K562 (cell line): ENCODE results near the gene ZNF181. TPM values are rescaled to one million over a fixed set of nuclear protein-coding genes. Genes with fewer than 3 reads are reported as not detected.
A peak's percentile ranks its signal among the peaks of the same experiment; 100 is the strongest.

Source experiments
- ATF1 ChIP-seq, 2 experiments: fragments of 450-650 bp in 1 of 2; IDR thresholded peaks; 2 replicates each; pipeline ENCODE4 v1.6.1; 2016; ENCODE audit warnings: missing compliant biosample characterization in 1 of 2, missing genetic modification characterization in 1 of 2
- CHAMP1 ChIP-seq: fragments of 450-650 bp; IDR thresholded peaks from 2 replicates; pipeline ENCODE4 v1.6.1; 2016; ENCODE audit warnings: mild to moderate bottlenecking
- ELF2 ChIP-seq: fragments of 250-450 bp; sonication (Bioruptor Pico); IDR thresholded peaks from 2 replicates; pipeline ENCODE4 v1.5.0; 2021; ENCODE audit warnings: mild to moderate bottlenecking
- FOXP4 ChIP-seq: sonication (generic); formaldehyde crosslinking; IDR thresholded peaks from 2 replicates; pipeline ENCODE4 v1.8.0; 2022; ENCODE audit warnings: mild to moderate bottlenecking, missing genetic modification reagents, borderline replicate concordance
- GTF2E2 ChIP-seq: fragments of 200-800 bp; sonication (Bioruptor generic); IDR thresholded peaks from 2 replicates; pipeline ENCODE4 v1.6.1; 2016; ENCODE audit warnings: missing genetic modification characterization, missing compliant biosample characterization
- HDAC6 ChIP-seq: IDR thresholded peaks from 2 replicates; pipeline ENCODE4 v1.6.1; 2012; ENCODE audit warnings: low read depth, mild to moderate bottlenecking, control low read depth, inconsistent platforms, low read length, moderate library complexity
- HEY1 ChIP-seq: fragments of 250-450 bp; sonication (Bioruptor Pico); IDR thresholded peaks from 2 replicates; pipeline ENCODE4 v1.5.0; 2020; ENCODE audit warnings: mild to moderate bottlenecking, moderate library complexity, borderline replicate concordance
- HNRNPLL ChIP-seq: fragments of 200-400 bp; formaldehyde crosslinking; IDR thresholded peaks from 2 replicates; pipeline ENCODE4 v1.6.1; 2017; ENCODE audit warnings: low read length, low read depth, mild to moderate bottlenecking; ENCODE audit not compliant: poor library complexity, severe bottlenecking
- IRF9 ChIP-seq: fragments of 450-650 bp; IDR thresholded peaks from 2 replicates; pipeline ENCODE4 v1.6.1; 2016; ENCODE audit warnings: missing biosample characterization, missing genetic modification characterization
- NR3C1 ChIP-seq: sonication (generic); formaldehyde crosslinking; IDR thresholded peaks from 2 replicates; pipeline ENCODE4 v1.8.1; 2022; ENCODE audit warnings: missing genetic modification reagents
- RNF2 ChIP-seq: sonication (generic); IDR thresholded peaks from 2 replicates; pipeline ENCODE4 v1.6.1; 2016
- SAP30 ChIP-seq: fragments of 200-600 bp; sonication (generic); IDR thresholded peaks from 2 replicates; pipeline ENCODE4 v1.6.1; 2012; ENCODE audit warnings: borderline replicate concordance, low read depth, mild to moderate bottlenecking, moderate library complexity, low read length, control low read depth, inconsistent platforms; ENCODE audit not compliant: insufficient read depth, poor library complexity, severe bottlenecking
- SIRT6 ChIP-seq: IDR thresholded peaks from one replicate; pipeline ENCODE4 v1.6.1; 2012; ENCODE audit warnings: low read depth, mild to moderate bottlenecking, control low read depth, inconsistent platforms, low read length, moderate library complexity
- SMARCA4 ChIP-seq: fragments of 450-650 bp; IDR thresholded peaks from 2 replicates; pipeline ENCODE4 v1.6.1; 2016
- SP1 ChIP-seq: sonication (generic); formaldehyde crosslinking; IDR thresholded peaks from 2 replicates; pipeline ENCODE4 v1.8.1; 2022; ENCODE audit warnings: mild to moderate bottlenecking, missing genetic modification reagents
- TBL1XR1 ChIP-seq, 2 experiments: IDR thresholded peaks; 2 replicates each; pipeline ENCODE4 v1.6.1; 2012; ENCODE audit warnings: improper control_type of control experiment in 2 of 2, low read length in 2 of 2, mild to moderate bottlenecking in 1 of 2
- YBX1 ChIP-seq: fragments of 450-650 bp; IDR thresholded peaks from 2 replicates; pipeline ENCODE4 v1.7.1; 2016; ENCODE audit warnings: mild to moderate bottlenecking
- ZEB2 ChIP-seq: fragments of 450-650 bp; IDR thresholded peaks from 2 replicates; pipeline ENCODE4 v1.6.1; 2016
- ZKSCAN3 ChIP-seq: fragments of 250-450 bp; sonication (Bioruptor Pico); IDR thresholded peaks from 2 replicates; pipeline ENCODE4 v1.4.0; 2020
- ZNF217 ChIP-seq: sonication (generic); formaldehyde crosslinking; IDR thresholded peaks from 2 replicates; pipeline ENCODE4 v1.8.0; 2022; ENCODE audit warnings: mild to moderate bottlenecking, missing genetic modification reagents
- ZNF324 ChIP-seq: fragments of 250-450 bp; sonication (Bioruptor Pico); IDR thresholded peaks from 2 replicates; pipeline ENCODE4 v1.4.0; 2020; ENCODE audit warnings: mild to moderate bottlenecking
- ZNF431 ChIP-seq: sonication (generic); formaldehyde crosslinking; IDR thresholded peaks from 2 replicates; pipeline ENCODE4 v1.8.0; 2022; ENCODE audit warnings: mild to moderate bottlenecking, missing genetic modification reagents
- ZNF57 ChIP-seq: fragments of 450-650 bp; formaldehyde crosslinking; IDR thresholded peaks from 2 replicates; pipeline ENCODE4 v1.4.0; 2020; ENCODE audit warnings: mild to moderate bottlenecking, moderate library complexity
- polyA plus RNA-seq, 8 experiments: library from polyadenylated mRNA; depleted of rRNA in 4 of 8; stranded (reverse) in 5 of 8; unstranded in 3 of 8; fragments of >200 nt; fragmentation: Nextera tagmentation in 2 of 8; fragmentation: Illumina TruSeq in 1 of 8; extraction: Ambion mirVana in 2 of 8; extraction: Trizol in 1 of 8; gene quantifications; 2 replicates each; pipeline versions ENCODE4 v1.2.1 to v1.2.3, GENCODE V29; 2011 to 2014; ENCODE audit warnings: inconsistent platforms in 1 of 8, missing spikeins in 1 of 8
- total RNA-seq, 7 experiments: library from RNA; depleted of rRNA in 6 of 7; stranded (reverse); fragments of >200 nt in 6 of 7; fragmentation: Illumina TruSeq in 2 of 7; extraction: Trizol in 2 of 7; gene quantifications; 2 replicates each; pipeline versions ENCODE4 v1.2.1 to v1.2.3, GENCODE V29; 2011 to 2021; ENCODE audit warnings: low replicate concordance in 1 of 7

Gene ZNF181
- total and polyA plus RNA-seq, 9 of the 15 experiments (the other 6 are each of a cell fraction or from before 2014, with no cell fraction given) = 4.3 to 20.3 (median 12.1) TPM

- no peak for TF ChIP-seq IRF9
- no peak for TF ChIP-seq SIRT6
- TF ChIP-seq ZNF324 (CRISPR knock-in tag) = no peak
- no peak for TF ChIP-seq GTF2E2 (tag)
- no peak for TF ChIP-seq HDAC6
- no peak for TF ChIP-seq ZNF57 (CRISPR knock-in tag)
- TF ChIP-seq FOXP4 (CRISPR knock-in tag) = no peak
- no peak for TF ChIP-seq YBX1
- TF ChIP-seq ATF1 (CRISPR knock-in tag; IDR thresholded peaks at IDR 0.05) = no peak
- TF ChIP-seq ATF1 (tag; IDR thresholded peaks at IDR 0.05) = peak; percentile 60
- no peak for TF ChIP-seq NR3C1 (CRISPR knock-in tag)
- TF ChIP-seq ZNF217 (CRISPR knock-in tag) = no peak
- TF ChIP-seq ELF2 (CRISPR knock-in tag) = no peak
- no peak for TF ChIP-seq SAP30
- no peak for TF ChIP-seq ZNF431 (CRISPR knock-in tag)
- no peak for TF ChIP-seq CHAMP1
- no peak for TF ChIP-seq HNRNPLL
- no peak for TF ChIP-seq TBL1XR1 (IDR thresholded peaks at IDR 0.05; ENCODE audit: low read length in 2 of 2)
- TF ChIP-seq SMARCA4 = no peak
- TF ChIP-seq HEY1 (CRISPR knock-in tag) = no peak
- TF ChIP-seq RNF2 = 0 out of 2 replicates have a peak, but pooled peaks have one; percentile 22
- TF ChIP-seq SP1 = peak; percentile 64
- no peak for TF ChIP-seq ZEB2
- no peak for TF ChIP-seq ZKSCAN3 (CRISPR knock-in tag)
Observed at GRCh38 chr19:34772697-34773554, 38.9 kb downstream of the ZNF181 start, which contains the start of gene ZNF599 (continued).
